Retinal pigment epithelial cell (primary cell): ENCODE data around the gene ATG9B.

Source experiments
- DNase-seq: peaks from one replicate; pipeline ENCODE4 v3.0.0-alpha.2; 2010; ENCODE audit warnings: low read depth
- H3K4me3 ChIP-seq: 2 replicates; pipeline ENCODE4 v1.5.1; 2011; ENCODE audit warnings: mild to moderate bottlenecking, low read length, control low read depth, moderate library complexity
- CTCF ChIP-seq: conservative IDR thresholded peaks from 2 replicates; pipeline ENCODE4 v1.5.1; 2011; ENCODE audit warnings: low read depth, low read length, control low read depth, inconsistent platforms

The ATG9B gene

GRCh38 chr7:151000897-151001495 is 23.3 kb downstream of the ATG9B start:
- DNase-seq: no peak
- H3K4me3 ChIP-seq: no peak overlapping the region
- TF ChIP-seq CTCF: no peak

GRCh38 chr7:150999497-151000230 is 24.6 kb downstream of the ATG9B start:
- TF ChIP-seq CTCF: no peak
- no peak for DNase-seq
- no peak overlapping the region for H3K4me3 ChIP-seq

- DNase-seq: no peak
- H3K4me3 ChIP-seq: no peak overlapping the region
- TF ChIP-seq CTCF: no peak
Measured at GRCh38 chr7:150999001-150999400, 25.3 kb downstream of the ATG9B start.

DNA sequence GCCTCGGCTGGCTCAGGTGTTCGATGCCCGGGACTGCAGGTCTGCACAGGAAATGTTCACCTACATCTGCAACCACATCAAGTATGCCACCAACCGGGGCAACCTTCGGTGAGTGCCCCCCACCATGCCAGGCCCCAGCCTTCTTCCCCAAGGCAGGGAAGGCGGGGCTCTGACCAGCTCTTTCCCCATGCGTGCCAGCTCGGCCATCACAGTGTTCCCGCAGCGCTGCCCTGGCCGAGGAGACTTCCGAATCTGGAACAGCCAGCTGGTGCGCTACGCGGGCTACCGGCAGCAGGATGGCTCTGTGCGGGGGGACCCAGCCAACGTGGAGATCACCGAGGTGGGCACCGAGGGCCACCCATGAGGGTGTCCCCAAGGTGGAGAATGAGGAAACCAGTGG is 26.0 kb downstream of the ATG9B start:
- no peak for DNase-seq
- no peak overlapping the region for H3K4me3 ChIP-seq
- TF ChIP-seq CTCF: no peak

DNA sequence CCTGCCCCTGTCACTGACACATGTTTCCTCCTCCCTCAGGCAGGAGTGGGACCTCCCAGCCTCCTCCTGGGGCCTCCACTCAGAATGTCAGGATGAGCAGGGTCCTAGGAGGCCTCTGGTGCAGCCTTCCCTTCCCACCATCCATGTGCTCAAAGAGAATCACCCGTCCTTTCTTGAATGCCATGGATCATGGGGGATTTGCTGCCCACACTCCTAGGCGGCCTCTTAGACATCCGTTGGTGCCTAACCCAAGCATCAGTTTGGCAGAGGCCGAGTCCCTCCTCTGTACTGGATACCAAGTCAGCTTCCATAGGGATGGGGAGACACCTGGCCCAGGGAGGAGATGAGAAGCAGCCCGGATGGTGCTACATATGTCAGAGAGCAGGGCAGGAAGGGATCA is 26.5 kb downstream of the ATG9B start:
- no peak for DNase-seq
- no peak overlapping the region for H3K4me3 ChIP-seq
- no peak for TF ChIP-seq CTCF

GRCh38 chr7:150997075-150997511 is 27.2 kb downstream of the ATG9B start:
- no peak overlapping the region for H3K4me3 ChIP-seq
- no peak for DNase-seq
- TF ChIP-seq CTCF: no peak
